ENCODE measurements around the gene PHF23.

The PHF23 gene

GRCh38 chr17:7186241-7186640, 53.0 kb downstream of the PHF23 start:
- H3K4me3 ChIP-seq (ENCODE audit: low read depth in 1 of 2, low read length in 2 of 2) = no peak overlapping the region
- H3K27ac ChIP-seq (ENCODE audit: low read depth, low read length) = no peak overlapping the region
- no peaks in the 10 kb centered on the region for H3K36me3 ChIP-seq (ENCODE audit: control insufficient read depth in 1 of 2, insufficient read depth in 2 of 2, low read length in 2 of 2)
- H3K9ac ChIP-seq (ENCODE audit: low read depth in 1 of 2, low read length in 2 of 2) = no peak overlapping the region
- no peaks in the 10 kb centered on the region for H3K9me3 ChIP-seq (ENCODE audit: control insufficient read depth in 1 of 2, low read length in 2 of 2)
- H3K27me3 ChIP-seq (ENCODE audit: control insufficient read depth in 1 of 2, insufficient read depth in 2 of 2, low read length in 2 of 2) = no peaks in the 10 kb centered on the region
- H3K4me1 ChIP-seq (ENCODE audit: control insufficient read depth in 1 of 2, insufficient read depth in 2 of 2, low read length in 2 of 2) = peaks cover 5 to 7% of the 10 kb centered on the region in 2 donors
